HCT116 (cell line): ENCODE results near the gene AGBL1. TPM values are rescaled to one million over a fixed set of nuclear protein-coding genes. Genes with fewer than 3 reads are reported as not detected.

Experiments used
- ATAC-seq: fragments of 200-7000 bp; cut with Tn5 transposase; 2 replicates; pipeline ENCODE4 v1.9.1; 2020; ENCODE audit warnings: mild to moderate bottlenecking, moderate library complexity
- BruUV-seq: library from RNA; stranded (reverse); fragments of 400-500 nt; replicated peaks from 2 replicates; lab custom pipeline; 2021; lab: Mats Ljungman, UMichigan
- CTCF ChIA-PET: fragments of 300-600 bp; sonication (Branson Sonifier 250); formaldehyde crosslinking; loops from one replicate; lab custom pipeline; 2021; ENCODE audit warnings: antibody characterized with exemption; lab: Charles Lee
- POLR2A ChIA-PET: fragments of 300-600, 350-600 bp; sonication (Branson Sonifier 250); formaldehyde crosslinking; loops from one replicate; lab custom pipeline; 2021; ENCODE audit warnings: antibody characterized with exemption; lab: Charles Lee
- RAD21 ChIA-PET, 2 experiments: fragments of 300-600 bp; sonication (Branson Sonifier 250); formaldehyde crosslinking; loops; one replicate each; lab custom pipeline; 2023; ENCODE audit warnings: low total read pairs in 2 of 2; ENCODE audit not compliant: uncharacterized antibody in 2 of 2, unreplicated experiment in 2 of 2, low non-redundant PET in 1 of 2; lab: Charles Lee
- DNase-seq: peaks from one replicate; pipeline ENCODE4 v3.0.0-alpha.2; 2010; ENCODE audit warnings: low read depth, low spot score
- H2AFZ ChIP-seq: fragments of 200-600 bp; shearing (Covaris generic), sonication (generic); 2 replicates; pipeline ENCODE4 v1.6.1; 2017; ENCODE audit warnings: low read depth, mixed run types, mixed read lengths, antibody characterized with exemption, low read length; ENCODE audit not compliant: poor library complexity, severe bottlenecking
- H3K27ac ChIP-seq: 2 replicates; pipeline ENCODE4 v1.5.1; 2012; ENCODE audit warnings: low read depth, low read length
- H3K27me3 ChIP-seq: fragments of 200-600 bp; sonication (generic); 2 replicates; pipeline ENCODE4 v1.6.1; 2016; ENCODE audit warnings: mixed run types, low read length, mixed read lengths; ENCODE audit not compliant: insufficient read depth
- H3K36me3 ChIP-seq, 2 experiments: fragments of 200-500 bp in 1 of 2; fragments of 200-600 bp in 1 of 2; sonication (Bioruptor generic) in 1 of 2; sonication (generic) in 1 of 2; 2 replicates each; pipeline versions ENCODE4 v1.5.1 to v1.6.1; 2014 to 2016; ENCODE audit warnings: low read length in 2 of 2, inconsistent platforms in 1 of 2, mixed read lengths in 1 of 2, mixed run types in 1 of 2; ENCODE audit not compliant: insufficient read depth in 2 of 2, control insufficient read depth in 1 of 2
- H3K4me1 ChIP-seq, 2 experiments: fragments of 200-600 bp in 1 of 2; sonication (generic) in 1 of 2; 2 replicates each; pipeline versions ENCODE4 v1.5.1 to v1.6.1; 2012 to 2017; ENCODE audit warnings: low read length in 2 of 2, inconsistent platforms in 1 of 2, mild to moderate bottlenecking in 1 of 2, mixed read lengths in 1 of 2, mixed run types in 1 of 2, moderate library complexity in 1 of 2; ENCODE audit not compliant: insufficient read depth in 2 of 2, control insufficient read depth in 1 of 2
- H3K4me2 ChIP-seq: fragments of 200-600 bp; sonication (generic); 2 replicates; pipeline ENCODE4 v1.6.1; 2017; ENCODE audit warnings: mixed run types, low read length, mixed read lengths
- H3K4me3 ChIP-seq, 2 experiments: fragments of 200-600 bp in 1 of 2; sonication (generic) in 1 of 2; replicated peaks in 1 of 2; 2 replicates each; pipeline ENCODE4 v1.5.1; 2011 to 2016; ENCODE audit warnings: low read length in 2 of 2, control low read depth in 1 of 2, low read depth in 1 of 2, mild to moderate bottlenecking in 1 of 2, mixed read lengths in 1 of 2, mixed run types in 1 of 2
- H3K79me2 ChIP-seq: fragments of 200-600 bp; sonication (generic); 2 replicates; pipeline ENCODE4 v1.6.1; 2017; ENCODE audit warnings: mild to moderate bottlenecking, mixed run types, low read length, moderate library complexity, mixed read lengths; ENCODE audit not compliant: insufficient read depth
- H3K9ac ChIP-seq: fragments of 200-600 bp; sonication (generic); 2 replicates; pipeline ENCODE4 v1.6.1; 2016; ENCODE audit warnings: low read length, mixed read lengths
- H3K9me2 ChIP-seq: fragments of 200-600 bp; sonication (generic), shearing (Covaris generic); 2 replicates; pipeline ENCODE4 v1.6.1; 2017; ENCODE audit warnings: mixed run types, mild to moderate bottlenecking, moderate library complexity; ENCODE audit not compliant: insufficient read depth
- H3K9me3 ChIP-seq, 2 experiments: fragments of 200-500 bp in 1 of 2; fragments of 200-600 bp in 1 of 2; sonication (Bioruptor generic) in 1 of 2; sonication (generic) in 1 of 2; 2 replicates each; pipeline ENCODE4 v1.6.1; 2014 to 2017; ENCODE audit warnings: low read length in 2 of 2, mixed read lengths in 2 of 2, inconsistent platforms in 1 of 2, low read depth in 1 of 2, mild to moderate bottlenecking in 1 of 2, mixed run types in 1 of 2, moderate library complexity in 1 of 2; ENCODE audit not compliant: control insufficient read depth in 1 of 2, insufficient read depth in 1 of 2
- H4K20me1 ChIP-seq: fragments of 200-600 bp; sonication (generic), shearing (Covaris generic); 2 replicates; pipeline ENCODE4 v1.6.1; 2017; ENCODE audit warnings: mixed run types, mild to moderate bottlenecking, moderate library complexity; ENCODE audit not compliant: insufficient read depth
- CBX3 ChIP-seq: IDR thresholded peaks from 2 replicates; pipeline ENCODE4 v1.6.1; 2012; ENCODE audit warnings: low read depth
- EGR1 ChIP-seq: IDR thresholded peaks from 2 replicates; pipeline ENCODE4 v1.6.1; 2012; ENCODE audit warnings: low read depth
- EZH2 ChIP-seq: fragments of 200-600 bp; sonication (generic); IDR thresholded peaks from 2 replicates; pipeline ENCODE4 v1.6.1; 2017; ENCODE audit warnings: antibody characterized with exemption, mixed run types
- FOSL1 ChIP-seq: IDR thresholded peaks from 2 replicates; pipeline ENCODE4 v1.6.1; 2012; ENCODE audit warnings: low read depth
- MAX ChIP-seq: IDR thresholded peaks from 2 replicates; pipeline ENCODE4 v1.6.1; 2012
- POLR2A ChIP-seq: IDR thresholded peaks from 2 replicates; pipeline ENCODE4 v1.7.0; 2011; ENCODE audit warnings: borderline replicate concordance; ENCODE audit not compliant: insufficient read depth, insufficient read length; ENCODE audit errors: extremely low read depth
- RAD21 ChIP-seq: IDR thresholded peaks from 2 replicates; pipeline ENCODE4 v1.6.1; 2012; ENCODE audit warnings: low read depth, mild to moderate bottlenecking
- SIN3A ChIP-seq: IDR thresholded peaks from 2 replicates; pipeline ENCODE4 v1.6.1; 2012; ENCODE audit warnings: low read depth
- SP1 ChIP-seq: IDR thresholded peaks from 2 replicates; pipeline ENCODE4 v1.6.1; 2012; ENCODE audit warnings: low read depth
- SRF ChIP-seq: IDR thresholded peaks from 2 replicates; pipeline ENCODE4 v1.6.1; 2012; ENCODE audit warnings: low read depth
- TCF7L2 ChIP-seq: IDR thresholded peaks from 2 replicates; pipeline ENCODE4 v1.7.0; 2011; ENCODE audit warnings: borderline replicate concordance, inconsistent platforms; ENCODE audit not compliant: insufficient read depth, insufficient read length; ENCODE audit errors: extremely low read depth
- YY1 ChIP-seq: IDR thresholded peaks from 2 replicates; pipeline ENCODE4 v1.6.1; 2011; ENCODE audit warnings: low read length, low read depth, moderate library complexity, mild to moderate bottlenecking; ENCODE audit not compliant: insufficient replicate concordance; ENCODE audit errors: extremely low read depth
- ZBTB33 ChIP-seq: IDR thresholded peaks from 2 replicates; pipeline ENCODE4 v1.6.1; 2011; ENCODE audit warnings: mild to moderate bottlenecking, low read length, moderate library complexity; ENCODE audit not compliant: insufficient replicate concordance; ENCODE audit errors: extremely low read depth
- ZFX ChIP-seq: fragments of 450-650 bp; IDR thresholded peaks from 2 replicates; pipeline ENCODE4 v1.6.1; 2017
- ZNF274 ChIP-seq: fragments of 200-500 bp; sonication (Bioruptor generic); IDR thresholded peaks from 2 replicates; pipeline ENCODE4 v1.6.1; 2014; ENCODE audit warnings: mild to moderate bottlenecking, low read depth, low read length, inconsistent platforms
- intact Hi-C: fragments of 100-400 bp; cut with micrococcal nuclease; formaldehyde crosslinking; loops from 2 replicates; pipeline ENCODE4 v1.10.0; 2022
- total RNA-seq: library from RNA; stranded (reverse); gene quantifications from one replicate; pipeline ENCODE4 v1.2.1, GENCODE V29; 2021; ENCODE audit not compliant: unreplicated experiment
- TF ChIP-seq, protein P1 (sequence below): IDR thresholded peaks from 2 replicates; pipeline ENCODE4 v1.6.1; 2012

AGBL1 gene
- total RNA-seq, 1 experiment from 2014 or later: not detected

DNA sequence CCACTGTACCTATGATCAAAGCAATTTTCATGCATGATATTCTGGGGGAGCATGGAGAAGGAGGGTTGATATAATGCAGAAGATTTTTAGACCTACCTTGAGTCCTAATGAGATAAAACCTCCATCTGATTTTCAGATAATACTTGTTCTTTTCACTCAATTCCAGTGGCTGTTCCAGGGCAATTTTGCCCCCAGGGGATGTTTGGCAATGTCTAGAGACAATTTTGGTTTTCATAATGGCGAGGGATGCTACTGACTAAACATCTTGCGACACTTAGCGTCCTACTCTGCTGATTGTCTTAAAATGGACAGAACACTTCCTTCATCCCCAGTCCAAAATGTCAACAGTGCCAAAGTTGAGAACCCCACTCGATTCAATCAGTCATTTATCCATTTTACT is 26.6 kb downstream of the AGBL1 start:
- TF ChIP-seq, protein P1, sequence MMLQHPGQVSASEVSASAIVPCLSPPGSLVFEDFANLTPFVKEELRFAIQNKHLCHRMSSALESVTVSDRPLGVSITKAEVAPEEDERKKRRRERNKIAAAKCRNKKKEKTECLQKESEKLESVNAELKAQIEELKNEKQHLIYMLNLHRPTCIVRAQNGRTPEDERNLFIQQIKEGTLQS: no peak
- TF ChIP-seq CBX3 (no peak), ZFX (no peak), SRF (no peak), RAD21 (no peak), YY1 (no peak), SP1 (no peak), ZNF274 (no peak), MAX (no peak), SIN3A (no peak), EGR1 (no peak), POLR2A (no peak), EZH2 (no peak), ZBTB33 (no peak), TCF7L2 (no peak), FOSL1 (no peak)
- ChIA-PET RAD21 (no interaction called here), CTCF (no interaction called here), POLR2A (no interaction called here)
- DNase-seq: no peak
- Histone ChIP-seq H3K4me1 (no peaks in the 10 kb centered on the region), H3K4me2 (no peak overlapping the region), H3K9ac (no peak overlapping the region), H2AFZ (no peak overlapping the region), H3K4me3 (no peak overlapping the region), H3K27me3 (no peaks in the 10 kb centered on the region), H3K79me2 (no peaks in the 10 kb centered on the region), H3K9me2 (no peaks in the 10 kb centered on the region), H3K9me3 (no peaks in the 10 kb centered on the region), H3K36me3 (no peaks in the 10 kb centered on the region), H3K27ac (no peak overlapping the region), H4K20me1 (no peaks in the 10 kb centered on the region)
- intact Hi-C loops: no loop called here
- no TSS peak for BruUV-seq
- ATAC-seq: no peak
